ENCODE measurements around the gene PTPRT.
"Not testable (repeated sequence)": the region's sequence is repeated elsewhere in the genome, so short reads cannot be mapped to it uniquely, and the experiment has no call there.

PTPRT gene

DNA sequence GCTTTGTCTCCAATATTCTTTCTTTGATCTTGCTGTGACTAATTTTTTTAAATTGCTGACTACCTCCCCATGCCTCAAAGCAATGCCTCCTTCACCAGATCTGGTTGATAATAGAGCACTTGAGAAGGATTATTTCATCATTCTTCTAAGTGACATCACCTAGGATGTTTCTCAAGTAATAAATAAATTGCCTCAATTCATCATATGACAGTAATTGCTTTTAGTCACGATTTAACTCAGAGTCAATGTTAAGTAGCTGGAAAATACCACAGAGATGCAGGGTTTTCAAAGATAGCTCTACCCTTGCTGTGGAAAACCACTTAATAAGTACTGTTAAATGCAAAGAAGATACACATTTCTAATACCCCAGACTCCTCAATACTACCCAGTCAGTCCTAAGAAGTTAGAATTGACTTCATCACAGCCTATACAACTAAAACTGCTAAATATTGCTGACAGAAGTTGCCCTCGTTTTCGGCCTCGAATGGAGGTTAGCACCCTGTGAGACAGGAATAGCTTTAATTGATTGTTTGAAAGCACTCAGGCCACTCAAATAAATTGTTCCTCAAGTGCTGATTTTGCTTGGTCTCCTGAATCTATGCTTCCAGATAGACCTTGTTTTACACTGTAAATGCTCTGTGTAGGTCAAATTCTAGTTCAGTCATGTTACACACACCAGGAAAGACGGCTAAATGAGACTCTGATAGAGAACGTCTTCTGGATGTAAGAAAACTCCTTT lies 931.0 kb downstream of the PTPRT start:
- in situ Hi-C loops (cut with HindIII; ENCODE audit: low sequenced_read_pairs): no loop called here

DNA sequence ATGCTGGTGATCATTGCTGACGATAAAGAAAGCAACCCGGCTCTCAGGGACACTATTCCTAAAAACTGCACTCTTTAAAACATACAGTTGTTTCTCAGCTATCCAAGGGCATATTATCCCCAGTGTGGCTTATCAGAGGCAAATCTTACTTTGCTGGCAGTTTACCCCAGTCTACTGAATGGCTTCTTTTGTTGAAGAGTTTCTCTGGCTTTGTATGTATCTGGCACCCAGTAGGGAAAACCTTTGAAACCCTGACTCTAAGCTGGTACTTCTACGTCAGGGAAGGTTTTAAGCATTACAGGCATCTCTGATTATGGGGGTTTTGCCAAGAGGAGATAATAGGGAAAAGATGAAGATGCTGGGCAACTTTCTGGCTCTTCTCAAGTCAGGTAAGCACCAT lies 933.9 kb downstream of the PTPRT start:
- in situ Hi-C loops (cut with HindIII; ENCODE audit: low sequenced_read_pairs): no loop called here

DNA sequence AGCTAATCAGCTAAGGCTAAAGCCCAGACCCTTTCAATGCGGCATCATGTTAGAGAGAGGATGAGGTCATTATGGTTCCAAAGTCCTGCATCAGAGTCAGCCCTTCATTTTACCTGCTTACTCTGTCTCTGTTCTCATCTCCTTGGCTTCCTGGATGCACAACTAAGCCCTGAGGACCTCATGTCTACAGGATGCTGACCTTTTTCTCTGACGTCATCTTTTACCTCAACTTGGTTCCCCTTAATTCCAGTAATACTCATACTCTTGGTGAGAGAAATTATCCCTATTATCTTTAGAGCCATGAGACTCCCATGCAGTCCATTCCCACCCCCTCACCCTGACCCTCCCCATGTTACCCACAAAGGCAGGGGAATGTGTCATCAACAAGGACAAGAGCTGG lies 935.0 kb downstream of the PTPRT start:
- in situ Hi-C loops (cut with HindIII; ENCODE audit: low sequenced_read_pairs): no loop called here

DNA sequence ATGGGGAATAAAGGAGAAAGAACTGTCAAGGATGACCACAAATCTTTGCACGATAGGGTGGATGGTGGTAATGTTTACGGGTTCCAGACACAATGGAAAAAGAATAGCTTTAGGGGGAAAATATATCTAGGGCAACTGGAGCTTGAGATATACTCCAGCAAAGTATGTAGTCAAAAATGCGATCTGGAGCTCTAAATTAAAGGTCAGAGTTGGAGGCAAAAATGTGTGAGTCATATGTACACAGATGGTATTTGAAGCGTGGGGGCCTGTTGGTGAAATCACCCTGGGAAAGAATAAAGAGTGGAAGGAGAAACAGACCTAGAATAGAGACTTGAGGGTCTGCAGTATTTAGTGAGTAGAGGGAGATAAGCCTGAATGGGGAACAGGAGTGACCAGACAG lies 937.6 kb downstream of the PTPRT start:
- in situ Hi-C loops (cut with HindIII; ENCODE audit: low sequenced_read_pairs): no loop called here

DNA sequence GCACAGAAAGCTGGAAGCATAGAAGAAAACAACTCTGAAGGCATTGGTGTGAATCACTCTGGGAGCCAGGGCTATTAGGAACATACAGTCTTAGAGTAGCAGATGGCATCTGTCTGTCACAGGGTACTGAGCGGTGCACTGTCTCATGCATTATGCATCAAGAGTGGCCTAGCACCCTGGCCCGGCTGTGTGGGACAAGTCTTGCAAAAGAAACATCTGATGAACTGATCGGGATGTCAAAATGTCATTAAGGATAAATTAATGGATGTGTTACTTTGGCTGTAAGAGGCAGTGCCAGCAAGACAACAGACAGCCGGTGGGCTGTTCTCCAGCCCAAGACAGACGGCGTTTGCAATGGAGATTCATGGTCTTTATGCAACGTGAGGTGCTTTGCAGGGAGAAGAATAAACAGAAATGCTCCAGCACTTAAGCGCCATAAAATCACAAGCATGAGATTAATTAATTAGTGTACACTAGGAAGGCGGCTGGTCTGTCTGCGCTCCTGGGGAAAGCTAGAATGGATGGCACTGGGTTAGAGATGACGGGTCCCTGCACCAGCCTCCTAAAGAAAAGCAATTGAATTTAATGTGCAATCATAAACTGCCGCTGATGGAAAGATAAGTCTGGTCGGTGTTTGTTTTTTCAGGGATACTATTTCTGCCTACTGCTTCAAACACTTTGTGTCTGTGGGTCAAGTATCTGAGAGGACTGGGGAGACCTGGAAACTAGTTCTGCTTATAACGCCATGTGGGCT lies 970.9 kb downstream of the PTPRT start:
- in situ Hi-C loops (cut with HindIII; ENCODE audit: low sequenced_read_pairs): no loop called here

DNA sequence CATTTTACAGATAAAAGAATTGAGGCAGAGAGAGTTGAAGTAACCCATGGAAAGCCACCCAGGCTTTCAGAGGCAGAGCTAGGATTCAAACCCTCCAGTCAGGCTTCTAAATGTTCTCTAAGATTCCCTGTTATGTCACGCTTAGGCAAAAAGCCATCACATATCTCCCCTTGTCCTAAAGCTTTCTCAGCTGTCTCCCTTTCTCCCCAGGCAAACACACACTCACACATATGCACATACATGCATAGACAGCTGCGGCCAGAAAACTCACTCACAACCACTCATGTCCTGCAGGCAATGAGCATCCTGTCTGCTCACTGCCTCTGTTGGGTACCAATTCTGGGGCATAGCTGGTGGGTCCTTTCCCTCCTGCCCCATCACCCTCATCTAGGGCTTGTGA lies 975.6 kb downstream of the PTPRT start:
- in situ Hi-C loops (cut with HindIII; ENCODE audit: low sequenced_read_pairs): no loop called here

DNA sequence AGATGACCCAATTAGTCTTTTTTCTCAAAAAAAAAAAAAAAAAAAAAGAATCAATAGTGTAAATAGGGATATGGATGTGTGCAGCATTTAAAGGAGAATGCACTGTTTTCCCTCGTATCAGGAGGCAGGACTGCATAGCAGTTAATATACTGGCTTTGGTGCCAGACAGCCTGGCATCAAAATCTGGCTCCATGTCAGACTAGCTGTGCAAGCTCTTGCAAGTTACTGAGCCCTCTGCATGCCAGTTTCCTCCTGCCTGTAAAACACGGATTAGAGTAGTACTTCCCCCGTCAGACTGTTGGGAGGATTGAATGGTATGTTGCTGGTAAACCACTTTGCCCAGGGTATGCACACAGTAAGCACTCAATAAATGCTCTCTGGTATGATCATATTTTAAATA lies 977.3 kb downstream of the PTPRT start:
- in situ Hi-C loops (cut with HindIII; ENCODE audit: low sequenced_read_pairs): no loop called here

DNA sequence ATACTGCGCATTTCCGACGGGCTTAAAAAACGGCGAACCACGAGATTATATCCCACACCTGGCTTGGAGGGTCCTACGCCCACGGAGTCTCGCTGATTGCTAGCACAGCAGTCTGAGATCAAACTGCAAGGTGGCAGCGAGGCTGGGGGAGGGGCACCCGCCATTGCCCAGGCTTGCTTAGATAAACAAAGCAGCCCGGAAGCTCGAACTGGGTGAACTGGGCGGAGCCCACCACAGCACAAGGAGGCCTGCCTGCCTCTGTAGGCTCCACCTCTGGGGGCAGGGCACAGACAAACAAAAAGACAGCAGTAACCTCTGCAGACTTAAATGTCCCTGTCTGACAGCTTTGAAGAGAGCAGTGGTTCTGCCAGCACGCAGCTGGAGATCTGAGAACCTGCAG lies 983.1 kb downstream of the PTPRT start:
- in situ Hi-C loops (cut with HindIII; ENCODE audit: low sequenced_read_pairs): not testable (repeated sequence)

DNA sequence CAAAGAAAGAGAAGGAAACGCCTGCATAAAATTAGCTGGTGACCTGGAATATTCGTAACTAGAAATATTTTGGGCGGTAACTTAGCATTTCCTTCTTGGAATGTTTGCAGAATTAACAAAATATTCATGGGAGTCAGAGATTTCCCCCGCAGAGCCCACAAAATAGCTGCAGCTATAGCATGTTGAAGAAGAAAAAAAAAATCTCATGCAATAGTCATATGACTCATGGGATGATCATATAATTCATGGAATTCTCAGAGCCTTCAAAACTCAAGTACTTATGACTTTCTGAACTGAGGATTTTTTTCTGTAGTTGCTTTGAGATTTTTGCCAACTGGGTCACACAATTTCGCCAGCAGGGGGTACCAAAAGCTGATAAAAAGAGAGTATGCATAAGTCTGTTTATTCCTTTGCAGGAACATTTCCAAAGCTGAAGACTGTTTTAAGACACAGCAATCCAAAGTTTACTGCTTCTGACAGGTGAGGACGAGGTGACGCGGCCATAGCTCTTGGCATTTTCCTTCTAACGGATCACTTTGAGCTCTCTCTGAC lies 985.5 kb downstream of the PTPRT start:
- in situ Hi-C loops (cut with HindIII; ENCODE audit: low sequenced_read_pairs): no loop called here

DNA sequence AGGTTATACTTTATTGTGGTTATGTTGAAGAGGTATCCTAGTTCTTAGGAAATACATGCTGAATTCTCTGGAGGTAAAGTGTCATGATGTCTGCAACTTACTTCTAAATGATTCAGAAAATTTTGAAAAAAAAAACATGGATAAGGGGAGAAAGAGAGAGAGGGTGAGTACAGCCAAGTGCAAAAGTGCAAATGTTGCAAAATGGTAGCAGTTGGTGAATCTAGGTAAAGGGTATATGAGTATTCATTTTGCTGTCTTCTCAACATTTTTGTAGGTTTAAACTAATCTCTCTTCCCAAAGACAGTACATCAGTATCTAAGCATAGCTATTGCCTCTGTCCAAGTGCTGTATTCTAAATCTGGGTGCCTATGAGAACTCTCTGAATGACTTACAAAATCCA lies 992.1 kb downstream of the PTPRT start:
- in situ Hi-C loops (cut with HindIII; ENCODE audit: low sequenced_read_pairs): no loop called here

DNA sequence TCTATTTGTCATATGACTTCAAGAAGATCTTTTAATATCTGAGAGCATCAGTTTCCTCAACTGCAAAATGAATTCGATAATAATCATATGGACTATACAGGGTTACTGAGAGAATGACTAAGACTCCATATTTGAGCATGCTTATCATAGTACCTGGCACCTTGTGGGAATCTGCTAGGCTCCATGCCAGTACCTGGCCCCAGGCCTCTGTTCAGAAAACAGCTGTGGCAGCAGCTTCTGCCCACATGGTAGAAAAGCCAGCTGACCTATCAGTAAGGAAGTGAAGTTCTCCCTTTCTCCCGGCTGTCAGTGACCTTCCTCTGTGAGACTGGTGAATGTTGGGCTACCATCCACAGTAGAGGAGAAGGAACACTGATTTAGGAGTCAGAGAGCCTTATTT lies 996.6 kb downstream of the PTPRT start:
- in situ Hi-C loops (cut with HindIII; ENCODE audit: low sequenced_read_pairs): no loop called here

DNA sequence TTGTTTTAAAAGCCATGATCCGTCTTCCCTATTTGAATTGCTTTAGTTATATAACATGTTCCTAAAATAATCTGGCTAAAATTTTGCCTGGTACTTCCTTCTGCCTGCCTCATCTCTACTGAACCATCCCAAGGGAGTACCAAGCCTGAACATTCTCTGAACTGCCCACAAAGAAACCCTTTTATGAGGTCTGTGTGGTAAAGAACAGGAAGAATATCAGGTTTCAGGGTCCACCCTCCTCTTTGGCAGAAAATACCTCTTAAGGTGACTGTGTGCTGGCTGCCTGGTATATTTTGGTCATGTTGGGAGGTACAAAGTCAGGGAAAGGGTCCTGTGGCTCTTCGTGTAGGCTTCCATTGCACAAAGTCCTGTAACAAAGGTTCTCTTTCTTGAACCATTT lies 997.4 kb downstream of the PTPRT start:
- in situ Hi-C loops (cut with HindIII; ENCODE audit: low sequenced_read_pairs): no loop called here

DNA sequence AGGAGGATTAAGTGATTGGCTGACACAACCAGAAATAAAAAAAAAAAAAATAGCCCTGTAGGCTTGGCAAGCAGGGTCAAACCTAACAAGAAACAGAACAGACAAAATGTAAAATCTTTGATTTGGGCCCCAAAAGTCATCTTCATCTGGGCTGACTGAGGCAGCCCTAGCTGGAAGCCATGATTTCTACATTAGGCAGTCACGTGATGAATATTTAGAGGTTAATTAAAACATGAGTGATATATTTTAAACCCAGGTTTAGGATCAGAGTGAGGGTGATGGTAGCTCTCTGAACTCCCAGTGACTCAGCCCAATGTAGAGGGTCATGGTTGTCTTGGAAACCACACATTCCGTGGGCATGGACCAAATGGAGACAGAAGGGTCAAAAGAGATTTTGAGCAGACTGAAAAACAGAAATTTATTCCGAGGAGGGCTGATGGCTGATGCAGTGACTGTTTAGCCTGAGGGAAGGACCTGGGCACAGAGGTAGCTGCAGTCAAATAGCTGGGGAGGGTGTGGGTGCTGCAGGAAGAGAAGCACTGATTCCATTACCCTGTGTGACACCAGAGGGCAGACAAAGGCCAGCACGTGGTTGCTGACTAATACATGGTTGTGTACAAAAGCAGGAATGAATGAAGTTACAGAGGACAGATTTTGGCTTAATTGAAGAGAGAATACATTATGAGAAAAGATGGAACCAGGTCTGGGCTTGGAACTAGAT lies 998.4 kb downstream of the PTPRT start:
- in situ Hi-C loops (cut with HindIII; ENCODE audit: low sequenced_read_pairs): no loop called here

DNA sequence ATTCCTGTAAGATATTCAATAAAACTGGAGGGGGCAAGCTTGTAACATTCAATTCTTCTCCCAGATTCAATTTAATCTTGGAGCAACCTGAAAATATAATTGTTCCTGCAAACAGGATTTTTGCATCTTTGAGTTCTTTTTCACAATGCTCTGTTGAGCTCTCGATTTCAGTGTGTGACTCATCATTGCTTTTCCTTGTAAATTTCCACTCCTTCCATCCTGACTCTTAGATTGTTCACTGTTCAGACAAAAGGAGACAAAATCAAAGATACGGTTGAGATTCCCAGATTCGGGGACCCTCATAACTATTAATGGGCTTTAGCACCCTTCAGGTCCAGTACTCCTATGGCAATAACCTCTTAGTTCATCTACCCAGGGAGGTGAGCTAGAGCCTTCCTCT lies 999.6 kb downstream of the PTPRT start:
- in situ Hi-C loops (cut with HindIII; ENCODE audit: low sequenced_read_pairs): no loop called here

DNA sequence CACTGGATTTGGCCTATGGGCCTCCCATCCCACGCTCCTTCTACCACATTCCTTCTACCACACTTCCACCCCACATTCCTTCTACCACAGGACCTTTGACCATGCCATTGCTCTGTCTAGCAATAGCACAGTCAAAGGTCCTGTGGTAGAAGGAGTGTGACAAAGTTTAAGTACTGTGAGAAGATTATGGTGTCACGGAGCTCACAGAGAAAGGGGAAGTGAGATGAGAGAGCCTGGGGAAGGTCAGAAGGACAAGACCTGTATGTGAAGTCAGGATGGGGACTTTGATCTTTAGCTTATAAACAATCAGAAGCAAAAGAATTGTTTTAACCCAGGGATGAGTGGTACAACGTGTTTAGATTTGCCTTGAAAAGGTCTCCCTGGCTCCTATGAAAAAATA lies 1003.4 kb downstream of the PTPRT start:
- in situ Hi-C loops (cut with HindIII; ENCODE audit: low sequenced_read_pairs): no loop called here

DNA sequence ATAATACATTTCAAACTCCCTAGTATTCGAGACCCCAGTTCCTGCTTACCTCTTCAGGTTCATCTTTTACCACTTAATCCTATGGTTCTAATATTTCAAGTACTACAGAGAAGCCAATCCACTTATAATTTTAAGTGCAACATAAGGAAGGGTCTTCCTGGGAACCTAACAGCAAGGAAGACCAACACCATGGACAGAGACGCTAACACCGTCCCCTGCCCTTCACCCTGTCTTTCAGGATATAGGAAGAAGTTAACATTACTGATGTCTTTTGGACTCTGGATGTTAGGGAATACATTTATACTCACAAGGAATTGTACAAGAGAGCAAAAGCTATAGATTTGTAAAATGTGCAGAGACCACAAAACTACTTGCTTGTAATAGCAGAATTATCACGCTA lies 1006.6 kb downstream of the PTPRT start:
- in situ Hi-C loops (cut with HindIII; ENCODE audit: low sequenced_read_pairs): no loop called here

DNA sequence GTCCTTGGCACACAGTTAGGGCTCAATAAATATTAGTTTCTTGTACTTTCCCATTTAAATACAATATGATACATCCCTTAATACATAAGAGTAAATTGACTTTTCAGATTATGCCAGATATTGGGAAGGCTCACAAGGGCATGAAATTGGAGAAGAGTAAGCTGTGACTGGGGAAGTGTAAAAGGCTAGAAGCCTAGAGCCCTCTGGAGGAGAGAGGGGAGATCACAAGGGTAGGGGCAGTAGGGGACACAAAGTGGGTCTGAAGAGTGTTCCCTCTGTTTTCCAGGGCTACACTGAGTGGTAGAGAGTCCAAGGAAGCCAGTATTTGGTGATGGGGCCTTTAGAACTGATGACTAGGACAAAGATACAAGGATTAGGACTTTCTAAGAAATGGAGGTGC lies 1008.6 kb downstream of the PTPRT start:
- in situ Hi-C loops (cut with HindIII; ENCODE audit: low sequenced_read_pairs): no loop called here

DNA sequence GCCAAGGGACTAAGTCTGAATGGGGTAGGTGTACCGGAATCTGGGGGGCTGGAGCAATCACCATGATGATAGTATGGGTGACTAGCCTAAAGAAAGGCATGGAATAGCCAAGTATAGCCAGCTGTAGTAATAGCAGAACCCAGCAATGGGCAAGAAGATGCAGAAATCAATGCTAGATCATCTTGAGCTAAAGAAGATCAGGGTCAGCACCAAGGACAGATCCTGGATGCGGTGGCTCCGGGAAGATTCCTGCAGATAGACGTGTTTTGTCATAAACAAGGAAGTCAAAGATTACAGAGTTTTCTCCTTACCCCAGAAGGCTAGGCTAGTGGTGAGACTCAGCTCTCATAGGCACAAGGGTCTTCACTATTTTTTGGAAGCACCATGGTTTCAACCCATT lies 1009.9 kb downstream of the PTPRT start:
- in situ Hi-C loops (cut with HindIII; ENCODE audit: low sequenced_read_pairs): no loop called here

DNA sequence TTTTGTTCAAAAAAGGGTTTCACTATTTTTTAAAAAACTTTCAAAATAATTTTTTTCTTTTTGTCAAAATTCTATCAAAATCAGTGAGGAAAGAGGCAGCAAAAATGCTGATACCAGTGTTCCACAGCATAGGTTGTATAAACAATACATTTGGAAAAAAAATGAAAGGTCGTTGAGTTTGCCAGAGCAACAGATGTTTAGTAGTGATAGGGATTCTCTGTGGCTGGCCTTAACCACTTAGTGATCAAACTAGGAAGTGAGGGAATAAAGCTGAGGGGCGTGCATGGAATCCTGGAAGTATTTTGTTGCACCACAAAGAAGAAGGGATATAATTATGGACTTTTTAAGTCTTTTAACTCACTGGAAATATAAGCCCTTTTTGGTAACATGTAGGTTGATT lies 1016.3 kb downstream of the PTPRT start:
- in situ Hi-C loops (cut with HindIII; ENCODE audit: low sequenced_read_pairs): no loop called here

DNA sequence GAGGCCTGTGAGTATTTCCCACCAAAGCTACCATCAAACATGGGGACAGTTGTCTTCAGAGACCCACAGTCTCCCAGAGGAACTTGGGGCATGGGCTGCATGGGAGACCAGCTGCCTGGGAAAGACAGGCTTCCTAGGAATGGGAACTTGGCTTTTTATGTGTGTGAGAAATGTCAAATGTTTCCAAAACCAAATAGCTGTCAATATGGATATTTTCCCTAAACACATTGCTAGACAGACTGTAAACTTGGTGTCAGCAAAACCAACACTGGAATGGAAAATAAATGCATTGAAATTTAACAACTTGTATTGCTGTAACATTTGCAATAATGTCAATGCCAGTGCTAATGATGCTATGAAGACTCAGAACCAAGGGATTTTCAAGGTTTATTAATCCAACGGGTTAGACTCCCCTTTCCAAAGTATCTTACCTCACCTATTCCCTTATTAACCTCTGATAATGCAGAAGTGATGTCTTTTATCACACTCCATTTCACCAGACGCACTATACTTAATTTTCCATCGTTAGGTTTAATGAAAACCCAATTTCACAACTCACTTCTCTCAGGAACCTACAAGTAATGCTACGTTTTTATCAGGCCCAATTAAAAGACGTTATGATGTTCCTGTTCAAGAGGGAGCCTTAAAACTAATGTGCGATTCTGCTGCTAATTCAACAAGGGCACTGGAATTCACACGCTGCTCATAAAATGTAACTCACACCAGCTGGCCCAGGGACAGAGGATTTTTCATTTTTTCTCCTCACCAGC lies 1025.4 kb downstream of the PTPRT start:
- in situ Hi-C loops (cut with HindIII; ENCODE audit: low sequenced_read_pairs): no loop called here

DNA sequence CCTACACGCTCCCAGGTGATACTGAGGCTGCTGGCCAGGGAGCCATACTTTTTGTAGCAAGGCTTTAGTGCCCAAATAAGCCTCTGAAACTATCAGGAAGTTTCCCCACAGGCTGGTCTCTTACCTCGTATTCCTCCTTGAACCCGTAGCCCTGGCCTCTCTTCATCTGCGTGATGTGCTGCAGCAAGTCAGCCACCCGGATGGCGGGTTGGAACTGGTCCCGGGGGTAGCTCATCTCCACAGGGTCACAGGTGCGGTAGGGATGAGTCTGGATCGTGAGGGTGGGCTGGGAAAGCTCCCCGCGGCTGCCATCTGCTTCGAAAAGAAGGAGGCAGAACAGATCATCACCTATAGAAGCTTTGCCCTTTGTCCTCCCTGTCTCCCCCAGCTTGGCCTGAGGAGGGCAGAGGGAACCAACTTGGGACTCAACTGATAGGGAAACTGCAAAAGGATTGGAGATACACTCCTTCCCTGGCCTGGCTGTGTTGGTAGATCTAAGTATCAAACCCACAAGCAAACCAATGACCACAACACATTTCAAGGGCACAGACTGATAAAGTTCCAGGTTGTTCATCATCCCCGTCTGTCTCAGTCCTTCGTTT lies 1028.4 kb downstream of the PTPRT start:
- in situ Hi-C loops (cut with HindIII; ENCODE audit: low sequenced_read_pairs): no loop called here

Data from DLD1 (cell line).